ENCODE results near the gene EPHA7. TPM values are rescaled to one million over a fixed set of nuclear protein-coding genes. Genes with fewer than 3 reads are reported as not detected.

Gene EPHA7
- polyA plus RNA-seq, 2 donors: 0.49 to 0.84 TPM

GRCh38 chr6:93238632-93239031 lies 180.7 kb downstream of the EPHA7 start:
- H3K4me1 ChIP-seq (ENCODE audit: control insufficient read depth in 2 of 2, insufficient read depth in 2 of 2, low read length in 1 of 2): no peaks in the 10 kb centered on the region
- WGBS, 2 donors: 69 to 73% methylated on average over 1 of the region's 1 CpG
- no peaks in the 10 kb centered on the region for H3K27me3 ChIP-seq (ENCODE audit: control insufficient read depth in 1 of 2, insufficient read depth in 2 of 2, low read length in 2 of 2)
- H3K36me3 ChIP-seq (ENCODE audit: control insufficient read depth in 2 of 2, insufficient read depth in 2 of 2, low read length in 1 of 2): no peaks in the 10 kb centered on the region
- no peaks in the 10 kb centered on the region for H3K9me3 ChIP-seq (ENCODE audit: control insufficient read depth in 2 of 2, insufficient read depth in 1 of 2, low read depth in 1 of 2, low read length in 1 of 2)
- H3K27ac ChIP-seq (ENCODE audit: low read depth in 2 of 2, low read length in 1 of 2): no peak overlapping the region
- no peak overlapping the region for H3K4me3 ChIP-seq (ENCODE audit: low read depth in 1 of 2, low read length in 2 of 2)

GRCh38 chr6:93235775-93236174 lies 183.6 kb downstream of the EPHA7 start:
- Histone ChIP-seq H3K4me1 (ENCODE audit: control insufficient read depth in 2 of 2, insufficient read depth in 2 of 2, low read length in 1 of 2) (no peaks in the 10 kb centered on the region), H3K4me3 (ENCODE audit: low read depth in 1 of 2, low read length in 2 of 2) (no peak overlapping the region), H3K27me3 (ENCODE audit: control insufficient read depth in 1 of 2, insufficient read depth in 2 of 2, low read length in 2 of 2) (no peaks in the 10 kb centered on the region), H3K9me3 (ENCODE audit: control insufficient read depth in 2 of 2, insufficient read depth in 1 of 2, low read depth in 1 of 2, low read length in 1 of 2) (no peaks in the 10 kb centered on the region), H3K36me3 (ENCODE audit: control insufficient read depth in 2 of 2, insufficient read depth in 2 of 2, low read length in 1 of 2) (no peaks in the 10 kb centered on the region), H3K27ac (ENCODE audit: low read depth in 2 of 2, low read length in 1 of 2) (no peak overlapping the region)
- 48 to 54% methylated on average over 3 of the region's 3 CpGs for WGBS, 2 donors

GRCh38 chr6:93226822-93227221 lies 192.5 kb downstream of the EPHA7 start:
- no peaks in the 10 kb centered on the region for H3K9me3 ChIP-seq (ENCODE audit: control insufficient read depth in 2 of 2, insufficient read depth in 1 of 2, low read depth in 1 of 2, low read length in 1 of 2)
- H3K36me3 ChIP-seq (ENCODE audit: control insufficient read depth in 2 of 2, insufficient read depth in 2 of 2, low read length in 1 of 2): no peaks in the 10 kb centered on the region
- H3K4me1 ChIP-seq (ENCODE audit: control insufficient read depth in 2 of 2, insufficient read depth in 2 of 2, low read length in 1 of 2): no peaks in the 10 kb centered on the region
- H3K27ac ChIP-seq (ENCODE audit: low read depth in 2 of 2, low read length in 1 of 2): no peak overlapping the region
- 80 to 91% methylated on average over 1 of the region's 1 CpG for WGBS, 2 donors
- H3K4me3 ChIP-seq (ENCODE audit: low read depth in 1 of 2, low read length in 2 of 2): no peak overlapping the region
- H3K27me3 ChIP-seq (ENCODE audit: control insufficient read depth in 1 of 2, insufficient read depth in 2 of 2, low read length in 2 of 2): no peaks in the 10 kb centered on the region

- no peak overlapping the region for H3K4me3 ChIP-seq (ENCODE audit: low read depth in 1 of 2, low read length in 2 of 2)
- 64 to 68% methylated on average over 4 of the region's 4 CpGs for WGBS, 2 donors
- no peaks in the 10 kb centered on the region for H3K4me1 ChIP-seq (ENCODE audit: control insufficient read depth in 2 of 2, insufficient read depth in 2 of 2, low read length in 1 of 2)
- no peaks in the 10 kb centered on the region for H3K9me3 ChIP-seq (ENCODE audit: control insufficient read depth in 2 of 2, insufficient read depth in 1 of 2, low read depth in 1 of 2, low read length in 1 of 2)
- no peaks in the 10 kb centered on the region for H3K27me3 ChIP-seq (ENCODE audit: control insufficient read depth in 1 of 2, insufficient read depth in 2 of 2, low read length in 2 of 2)
- no peak overlapping the region for H3K27ac ChIP-seq (ENCODE audit: low read depth in 2 of 2, low read length in 1 of 2)
- H3K36me3 ChIP-seq (ENCODE audit: control insufficient read depth in 2 of 2, insufficient read depth in 2 of 2, low read length in 1 of 2): no peaks in the 10 kb centered on the region
Measured at GRCh38 chr6:93222071-93222851, 197.1 kb downstream of the EPHA7 start.

- Histone ChIP-seq H3K36me3 (ENCODE audit: control insufficient read depth in 2 of 2, insufficient read depth in 2 of 2, low read length in 1 of 2) (no peaks in the 10 kb centered on the region), H3K9me3 (ENCODE audit: control insufficient read depth in 2 of 2, insufficient read depth in 1 of 2, low read depth in 1 of 2, low read length in 1 of 2) (no peaks in the 10 kb centered on the region), H3K4me1 (ENCODE audit: control insufficient read depth in 2 of 2, insufficient read depth in 2 of 2, low read length in 1 of 2) (no peaks in the 10 kb centered on the region), H3K27ac (ENCODE audit: low read depth in 2 of 2, low read length in 1 of 2) (no peak overlapping the region), H3K27me3 (ENCODE audit: control insufficient read depth in 1 of 2, insufficient read depth in 2 of 2, low read length in 2 of 2) (no peaks in the 10 kb centered on the region), H3K4me3 (ENCODE audit: low read depth in 1 of 2, low read length in 2 of 2) (no peak overlapping the region)
- WGBS, 2 donors: 56 to 65% methylated on average over 1 of the region's 1 CpG
Measured at GRCh38 chr6:93219447-93219846, 199.9 kb downstream of the EPHA7 start.

GRCh38 chr6:93218096-93218495 lies 201.3 kb downstream of the EPHA7 start:
- Histone ChIP-seq H3K27me3 (ENCODE audit: control insufficient read depth in 1 of 2, insufficient read depth in 2 of 2, low read length in 2 of 2) (no peaks in the 10 kb centered on the region), H3K4me3 (ENCODE audit: low read depth in 1 of 2, low read length in 2 of 2) (no peak overlapping the region), H3K4me1 (ENCODE audit: control insufficient read depth in 2 of 2, insufficient read depth in 2 of 2, low read length in 1 of 2) (no peaks in the 10 kb centered on the region), H3K9me3 (ENCODE audit: control insufficient read depth in 2 of 2, insufficient read depth in 1 of 2, low read depth in 1 of 2, low read length in 1 of 2) (no peaks in the 10 kb centered on the region), H3K27ac (ENCODE audit: low read depth in 2 of 2, low read length in 1 of 2) (no peak overlapping the region), H3K36me3 (ENCODE audit: control insufficient read depth in 2 of 2, insufficient read depth in 2 of 2, low read length in 1 of 2) (no peaks in the 10 kb centered on the region)
- WGBS, 2 donors: 23 to 39% methylated on average over 2 of the region's 2 CpGs

- Histone ChIP-seq H3K9me3 (ENCODE audit: control insufficient read depth in 2 of 2, insufficient read depth in 1 of 2, low read depth in 1 of 2, low read length in 1 of 2) (no peaks in the 10 kb centered on the region), H3K36me3 (ENCODE audit: control insufficient read depth in 2 of 2, insufficient read depth in 2 of 2, low read length in 1 of 2) (no peaks in the 10 kb centered on the region), H3K4me1 (ENCODE audit: control insufficient read depth in 2 of 2, insufficient read depth in 2 of 2, low read length in 1 of 2) (no peaks in the 10 kb centered on the region), H3K27me3 (ENCODE audit: control insufficient read depth in 1 of 2, insufficient read depth in 2 of 2, low read length in 2 of 2) (no peaks in the 10 kb centered on the region), H3K4me3 (ENCODE audit: low read depth in 1 of 2, low read length in 2 of 2) (no peak overlapping the region), H3K27ac (ENCODE audit: low read depth in 2 of 2, low read length in 1 of 2) (no peak overlapping the region)
- 70% methylated on average over 2 of the region's 2 CpGs for WGBS, 2 donors
Measured at GRCh38 chr6:93213028-93213427, 206.3 kb downstream of the EPHA7 start.

GRCh38 chr6:93210908-93211307 lies 208.5 kb downstream of the EPHA7 start:
- Histone ChIP-seq H3K9me3 (ENCODE audit: control insufficient read depth in 2 of 2, insufficient read depth in 1 of 2, low read depth in 1 of 2, low read length in 1 of 2) (no peaks in the 10 kb centered on the region), H3K27me3 (ENCODE audit: control insufficient read depth in 1 of 2, insufficient read depth in 2 of 2, low read length in 2 of 2) (no peaks in the 10 kb centered on the region)

GRCh38 chr6:93209358-93209757 lies 210.0 kb downstream of the EPHA7 start:
- H3K36me3 ChIP-seq (ENCODE audit: control insufficient read depth in 2 of 2, insufficient read depth in 2 of 2, low read length in 1 of 2): no peaks in the 10 kb centered on the region
- no peaks in the 10 kb centered on the region for H3K27me3 ChIP-seq (ENCODE audit: control insufficient read depth in 1 of 2, insufficient read depth in 2 of 2, low read length in 2 of 2)
- H3K27ac ChIP-seq (ENCODE audit: low read depth in 2 of 2, low read length in 1 of 2): no peak overlapping the region
- no peaks in the 10 kb centered on the region for H3K4me1 ChIP-seq (ENCODE audit: control insufficient read depth in 2 of 2, insufficient read depth in 2 of 2, low read length in 1 of 2)
- no peak overlapping the region for H3K4me3 ChIP-seq (ENCODE audit: low read depth in 1 of 2, low read length in 2 of 2)
- no peaks in the 10 kb centered on the region for H3K9me3 ChIP-seq (ENCODE audit: control insufficient read depth in 2 of 2, insufficient read depth in 1 of 2, low read depth in 1 of 2, low read length in 1 of 2)
- WGBS, 2 donors: 58 to 68% methylated on average over 4 of the region's 4 CpGs

More at GRCh38 chr6:93210908-93211307, 208.5 kb downstream of the EPHA7 start:
- no peaks in the 10 kb centered on the region for H3K36me3 ChIP-seq (ENCODE audit: control insufficient read depth in 2 of 2, insufficient read depth in 2 of 2, low read length in 1 of 2)
- no peak overlapping the region for H3K27ac ChIP-seq (ENCODE audit: low read depth in 2 of 2, low read length in 1 of 2)
- H3K4me1 ChIP-seq (ENCODE audit: control insufficient read depth in 2 of 2, insufficient read depth in 2 of 2, low read length in 1 of 2): no peaks in the 10 kb centered on the region
- no peak overlapping the region for H3K4me3 ChIP-seq (ENCODE audit: low read depth in 1 of 2, low read length in 2 of 2)

- 59 to 69% methylated on average over 1 of the region's 1 CpG for WGBS, 2 donors
- peaks cover 2 to 3% of the 10 kb centered on the region in 2 donors for H3K9me3 ChIP-seq (ENCODE audit: control insufficient read depth in 2 of 2, insufficient read depth in 1 of 2, low read depth in 1 of 2, low read length in 1 of 2)
- no peak overlapping the region for H3K27ac ChIP-seq (ENCODE audit: low read depth in 2 of 2, low read length in 1 of 2)
- no peaks in the 10 kb centered on the region for H3K4me1 ChIP-seq (ENCODE audit: control insufficient read depth in 2 of 2, insufficient read depth in 2 of 2, low read length in 1 of 2)
- H3K4me3 ChIP-seq (ENCODE audit: low read depth in 1 of 2, low read length in 2 of 2): no peak overlapping the region
- no peaks in the 10 kb centered on the region for H3K27me3 ChIP-seq (ENCODE audit: control insufficient read depth in 1 of 2, insufficient read depth in 2 of 2, low read length in 2 of 2)
- no peaks in the 10 kb centered on the region for H3K36me3 ChIP-seq (ENCODE audit: control insufficient read depth in 2 of 2, insufficient read depth in 2 of 2, low read length in 1 of 2)
Measured at GRCh38 chr6:93196406-93196970, 222.9 kb downstream of the EPHA7 start.

Measured in esophagus (tissue), 2 donors.